HepG2 (cell line): ENCODE measurements around the gene TSPAN9. TPM values are rescaled to one million over a fixed set of nuclear protein-coding genes. Genes with fewer than 3 reads are reported as not detected.

ENCODE experiments used
- ATAC-seq: fragments of 200-7000 bp; cut with Tn5 transposase; 3 replicates; pipeline ENCODE4 v1.9.1; 2020; ENCODE audit warnings: mild to moderate bottlenecking, moderate library complexity
- BruUV-seq: library from RNA; stranded (reverse); fragments of 400-500 nt; replicated peaks from 2 replicates; lab custom pipeline; 2021; lab: Mats Ljungman, UMichigan
- CTCF ChIA-PET: fragments of 300-600 bp; formaldehyde crosslinking; extraction: SDS; loops from one replicate; lab custom pipeline; 2021; ENCODE audit warnings: low total read pairs, inconsistent platforms, low intra/inter-chr PET ratio; lab: Yijun Ruan, JAX
- POLR2A ChIA-PET: fragments of 350-600 bp; sonication (Branson Sonifier 250); formaldehyde crosslinking; loops from one replicate; lab custom pipeline; 2020; ENCODE audit warnings: antibody characterized with exemption, inconsistent platforms; lab: Yijun Ruan, JAX
- DNase-seq: peaks from one replicate; pipeline ENCODE4 v3.0.0-alpha.2; 2015; ENCODE audit warnings: low spot score
- FAIRE-seq: peaks from 3 replicates; lab custom pipeline; 2011; peaks lifted over from hg19 to GRCh38; lab: Jason Lieb, UNC
- H2AFZ ChIP-seq: one replicate; pipeline ENCODE4 v1.6.1; 2011; ENCODE audit warnings: low read length, inconsistent platforms
- H3K27ac ChIP-seq: fragments of 300-600 bp; 3 replicates; pipeline ENCODE4 v1.8.0; 2011; ENCODE audit warnings: mixed run types, mild to moderate bottlenecking, mixed read lengths, low read length, inconsistent platforms; ENCODE audit not compliant: insufficient read depth; ENCODE audit errors: extremely low read length
- H3K27me3 ChIP-seq, 2 experiments: fragments of 200-600 bp in 1 of 2; 2 replicates in 1 of 2; 3 replicates in 1 of 2; pipeline versions ENCODE4 v1.6.0 to v1.8.0; 2011; ENCODE audit warnings: low read length in 2 of 2, mild to moderate bottlenecking in 2 of 2, moderate library complexity in 2 of 2, inconsistent platforms in 1 of 2; ENCODE audit not compliant: insufficient read depth in 2 of 2, control insufficient read depth in 1 of 2
- H3K36me3 ChIP-seq, 2 experiments: fragments of 200-600 bp in 1 of 2; replicated peaks in 1 of 2; 2 replicates in 1 of 2; 3 replicates in 1 of 2; pipeline versions ENCODE4 v1.5.1 to v1.8.0; 2011; ENCODE audit warnings: low read length in 2 of 2, inconsistent platforms in 1 of 2; ENCODE audit not compliant: insufficient read depth in 2 of 2, control insufficient read depth in 1 of 2
- H3K4me1 ChIP-seq: 2 replicates; pipeline ENCODE4 v1.5.1; 2012; ENCODE audit warnings: low read length, inconsistent platforms; ENCODE audit not compliant: insufficient read depth
- H3K4me2 ChIP-seq: 2 replicates; pipeline ENCODE4 v1.6.0; 2011; ENCODE audit warnings: low read depth, low read length, inconsistent platforms
- H3K4me3 ChIP-seq, 3 experiments: fragments of 200-600 bp in 1 of 3; sonication (generic), shearing (Covaris generic) in 1 of 3; replicated peaks in 1 of 3; 2 replicates each; pipeline ENCODE4 v1.5.1; 2011 to 2016; ENCODE audit warnings: low read length in 3 of 3, inconsistent platforms in 2 of 3, low read depth in 2 of 3, mild to moderate bottlenecking in 2 of 3, control low read depth in 1 of 3, mixed read lengths in 1 of 3; ENCODE audit not compliant: insufficient read depth in 1 of 3
- H3K79me2 ChIP-seq: one replicate; pipeline ENCODE4 v1.6.1; 2011; ENCODE audit warnings: low read length, inconsistent platforms; ENCODE audit not compliant: insufficient read depth
- H3K9ac ChIP-seq: 2 replicates; pipeline ENCODE4 v1.6.0; 2011; ENCODE audit warnings: mild to moderate bottlenecking, low read depth, low read length, inconsistent platforms; ENCODE audit not compliant: insufficient read depth
- H3K9me3 ChIP-seq: 2 replicates; pipeline ENCODE4 v1.5.1; 2012; ENCODE audit warnings: mild to moderate bottlenecking, low read length
- H4K20me1 ChIP-seq: 2 replicates; pipeline ENCODE4 v1.6.0; 2011; ENCODE audit warnings: inconsistent platforms, mild to moderate bottlenecking, low read length, moderate library complexity; ENCODE audit not compliant: insufficient read depth
- AKAP8 ChIP-seq: sonication (generic); formaldehyde crosslinking; IDR thresholded peaks from 2 replicates; pipeline ENCODE4 v1.5.1; 2020; ENCODE audit warnings: mild to moderate bottlenecking, missing genetic modification reagents
- ATF1 ChIP-seq: IDR thresholded peaks from 2 replicates; pipeline ENCODE4 v1.6.1; 2016; ENCODE audit warnings: mild to moderate bottlenecking, control low read depth
- CHD4 ChIP-seq: fragments of 200-600 bp; sonication (generic); IDR thresholded peaks from 2 replicates; pipeline ENCODE4 v1.7.0; 2017; ENCODE audit warnings: mild to moderate bottlenecking, low read length, borderline replicate concordance
- FOSL1 ChIP-seq: sonication (generic); formaldehyde crosslinking; IDR thresholded peaks from 2 replicates; pipeline ENCODE4 v1.9.0; 2021; ENCODE audit warnings: missing genetic modification reagents, borderline replicate concordance
- GFI1 ChIP-seq: sonication (generic); formaldehyde crosslinking; IDR thresholded peaks from 2 replicates; pipeline ENCODE4 v1.5.0; 2020; ENCODE audit warnings: missing genetic modification reagents, mild to moderate bottlenecking, borderline replicate concordance
- JARID2 ChIP-seq: sonication (generic); formaldehyde crosslinking; IDR thresholded peaks from 2 replicates; pipeline ENCODE4 v1.8.1; 2023; ENCODE audit warnings: missing genetic modification reagents, inconsistent platforms; ENCODE audit not compliant: insufficient replicate concordance
- ZNF234 ChIP-seq: sonication (generic); formaldehyde crosslinking; conservative IDR thresholded peaks from 2 replicates; pipeline ENCODE4 v1.5.1; 2020; ENCODE audit warnings: mild to moderate bottlenecking, missing genetic modification reagents
- ZNF720 ChIP-seq: sonication (generic); formaldehyde crosslinking; IDR thresholded peaks from 2 replicates; pipeline ENCODE4 v1.4.0; 2020; ENCODE audit warnings: missing genetic modification reagents
- ZNF746 ChIP-seq: sonication (generic); formaldehyde crosslinking; IDR thresholded peaks from 2 replicates; pipeline ENCODE4 v1.8.0; 2022; ENCODE audit warnings: mild to moderate bottlenecking, missing genetic modification reagents
- WGBS: methylation state at CpG from one replicate; pipeline ENCODE4 v1.1.6; 2017; ENCODE audit warnings: low lambda C conversion rate; 5-methylcytosine and 5-hydroxymethylcytosine counted together
- in situ Hi-C: cut with HindIII; loops from 2 replicates; pipeline ENCODE4 v1.10.0; 2017; ENCODE audit warnings: low pct_unique_long_range_greater_than_20kb; ENCODE audit not compliant: extremely low pct_ligation_motif_present
- intact Hi-C: fragments of 100-400 bp; cut with micrococcal nuclease; formaldehyde crosslinking; loops from one replicate; pipeline ENCODE4 v1.10.0; 2022; ENCODE audit not compliant: unreplicated experiment
- polyA plus RNA-seq, 8 experiments: library from polyadenylated mRNA; depleted of rRNA in 3 of 8; stranded (reverse) in 7 of 8; unstranded in 1 of 8; fragments of >200 nt; fragmentation: Illumina TruSeq in 4 of 8; extraction: Trizol in 4 of 8; gene quantifications; 2 replicates each; pipeline versions ENCODE4 v1.2.1 to v1.2.3, GENCODE V29; 2011 to 2016; ENCODE audit warnings: low read depth in 4 of 8, missing spikeins in 1 of 8, mixed read lengths in 1 of 8; ENCODE audit not compliant: insufficient read depth in 1 of 8
- total RNA-seq, 5 experiments: library from RNA; depleted of rRNA; stranded (reverse); fragments of >200 nt; fragmentation: Illumina TruSeq; extraction: Trizol; gene quantifications; 2 replicates each; pipeline ENCODE4 v1.2.3, GENCODE V29; 2016; ENCODE audit warnings: low read depth in 1 of 5
- TF ChIP-seq, protein P1 (sequence below): sonication (generic); formaldehyde crosslinking; IDR thresholded peaks from 2 replicates; pipeline ENCODE4 v1.4.0; 2020; ENCODE audit warnings: missing genetic modification reagents
- TF ChIP-seq, protein P2 (sequence below): sonication (generic); formaldehyde crosslinking; IDR thresholded peaks from 2 replicates; pipeline ENCODE4 v1.4.0; 2020; ENCODE audit warnings: mild to moderate bottlenecking, missing genetic modification reagents
- TF ChIP-seq, protein P3 (sequence below): sonication (generic); formaldehyde crosslinking; IDR thresholded peaks from 2 replicates; pipeline ENCODE4 v1.5.0; 2020; ENCODE audit warnings: mild to moderate bottlenecking, missing genetic modification reagents
- TF ChIP-seq, protein P4 (sequence below): sonication (generic); formaldehyde crosslinking; IDR thresholded peaks from 2 replicates; pipeline ENCODE4 v1.8.0; 2022; ENCODE audit warnings: mild to moderate bottlenecking, missing genetic modification reagents, borderline replicate concordance

TSPAN9 gene
- total and polyA plus RNA-seq, 2 of the 13 experiments (the other 11 are each of a cell fraction or from before 2014, with no cell fraction given) = 18.1 to 42.3 TPM

DNA sequence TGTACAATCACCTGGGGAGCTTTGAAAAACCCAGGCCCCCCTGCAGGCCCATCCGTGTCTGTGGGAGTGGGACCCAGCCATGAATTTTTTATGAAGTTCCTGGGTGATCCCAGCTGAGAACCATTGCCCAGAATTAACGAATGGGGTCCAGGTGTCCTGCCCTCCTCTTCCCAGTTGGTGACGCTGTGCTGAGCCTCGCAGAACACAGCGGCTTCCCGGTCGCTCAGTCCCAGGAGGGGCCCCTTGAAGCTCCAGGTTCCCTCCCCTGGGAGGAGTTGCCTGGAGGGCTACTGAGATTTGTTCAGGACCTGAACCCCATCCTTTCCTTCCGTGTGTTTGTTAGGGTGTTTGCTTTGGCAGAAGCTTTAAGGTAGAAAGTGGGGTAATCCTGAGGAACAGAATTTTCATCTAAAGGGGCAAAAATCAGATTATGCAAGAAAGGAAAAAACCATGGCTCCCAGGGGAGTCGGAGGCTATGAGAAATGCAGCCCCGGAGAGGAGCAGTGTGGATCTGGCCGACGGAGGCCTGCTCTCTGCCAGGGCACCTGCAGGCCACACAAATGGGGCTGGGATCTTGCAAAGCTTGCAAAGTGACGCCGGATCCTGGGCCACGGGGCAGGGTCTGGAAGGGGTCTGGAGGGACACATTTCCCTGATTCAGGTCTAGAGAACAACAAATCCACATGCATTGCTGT is 249.1 kb downstream of the TSPAN9 start:
- Histone ChIP-seq H3K27me3 (peaks cover 9 to 52% of the 10 kb centered on the region in 2 experiments), H3K27ac (no peak overlapping the region), H4K20me1 (no peaks in the 10 kb centered on the region), H3K9ac (no peak overlapping the region), H3K4me3 (no peak overlapping the region), H3K4me1 (no peaks in the 10 kb centered on the region), H3K36me3 (no peaks in the 10 kb centered on the region), H3K9me3 (no peaks in the 10 kb centered on the region), H3K4me2 (no peak overlapping the region), H3K79me2 (no peaks in the 10 kb centered on the region), H2AFZ (no peak overlapping the region)
- in situ Hi-C loops (no loop called here), intact Hi-C loops (no loop called here)
- TF ChIP-seq ZNF746 (CRISPR knock-in tag) = no peak
- TF ChIP-seq, protein P1, sequence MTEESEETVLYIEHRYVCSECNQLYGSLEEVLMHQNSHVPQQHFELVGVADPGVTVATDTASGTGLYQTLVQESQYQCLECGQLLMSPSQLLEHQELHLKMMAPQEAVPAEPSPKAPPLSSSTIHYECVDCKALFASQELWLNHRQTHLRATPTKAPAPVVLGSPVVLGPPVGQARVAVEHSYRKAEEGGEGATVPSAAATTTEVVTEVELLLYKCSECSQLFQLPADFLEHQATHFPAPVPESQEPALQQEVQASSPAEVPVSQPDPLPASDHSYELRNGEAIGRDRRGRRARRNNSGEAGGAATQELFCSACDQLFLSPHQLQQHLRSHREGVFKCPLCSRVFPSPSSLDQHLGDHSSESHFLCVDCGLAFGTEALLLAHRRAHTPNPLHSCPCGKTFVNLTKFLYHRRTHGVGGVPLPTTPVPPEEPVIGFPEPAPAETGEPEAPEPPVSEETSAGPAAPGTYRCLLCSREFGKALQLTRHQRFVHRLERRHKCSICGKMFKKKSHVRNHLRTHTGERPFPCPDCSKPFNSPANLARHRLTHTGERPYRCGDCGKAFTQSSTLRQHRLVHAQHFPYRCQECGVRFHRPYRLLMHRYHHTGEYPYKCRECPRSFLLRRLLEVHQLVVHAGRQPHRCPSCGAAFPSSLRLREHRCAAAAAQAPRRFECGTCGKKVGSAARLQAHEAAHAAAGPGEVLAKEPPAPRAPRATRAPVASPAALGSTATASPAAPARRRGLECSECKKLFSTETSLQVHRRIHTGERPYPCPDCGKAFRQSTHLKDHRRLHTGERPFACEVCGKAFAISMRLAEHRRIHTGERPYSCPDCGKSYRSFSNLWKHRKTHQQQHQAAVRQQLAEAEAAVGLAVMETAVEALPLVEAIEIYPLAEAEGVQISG (CRISPR knock-in tag) = no peak
- no peak for TF ChIP-seq AKAP8 (CRISPR knock-in tag)
- TF ChIP-seq FOSL1 = no peak
- no peak for TF ChIP-seq ZNF720
- no peak for TF ChIP-seq ATF1 (CRISPR knock-in tag)
- no peak for TF ChIP-seq ZNF234 (CRISPR knock-in tag)
- no peak for TF ChIP-seq GFI1 (CRISPR knock-in tag)
- TF ChIP-seq, protein P2, sequence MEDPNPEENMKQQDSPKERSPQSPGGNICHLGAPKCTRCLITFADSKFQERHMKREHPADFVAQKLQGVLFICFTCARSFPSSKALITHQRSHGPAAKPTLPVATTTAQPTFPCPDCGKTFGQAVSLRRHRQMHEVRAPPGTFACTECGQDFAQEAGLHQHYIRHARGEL (CRISPR knock-in tag) = no peak
- TF ChIP-seq JARID2 (CRISPR knock-in tag) = no peak
- TF ChIP-seq, protein P3, sequence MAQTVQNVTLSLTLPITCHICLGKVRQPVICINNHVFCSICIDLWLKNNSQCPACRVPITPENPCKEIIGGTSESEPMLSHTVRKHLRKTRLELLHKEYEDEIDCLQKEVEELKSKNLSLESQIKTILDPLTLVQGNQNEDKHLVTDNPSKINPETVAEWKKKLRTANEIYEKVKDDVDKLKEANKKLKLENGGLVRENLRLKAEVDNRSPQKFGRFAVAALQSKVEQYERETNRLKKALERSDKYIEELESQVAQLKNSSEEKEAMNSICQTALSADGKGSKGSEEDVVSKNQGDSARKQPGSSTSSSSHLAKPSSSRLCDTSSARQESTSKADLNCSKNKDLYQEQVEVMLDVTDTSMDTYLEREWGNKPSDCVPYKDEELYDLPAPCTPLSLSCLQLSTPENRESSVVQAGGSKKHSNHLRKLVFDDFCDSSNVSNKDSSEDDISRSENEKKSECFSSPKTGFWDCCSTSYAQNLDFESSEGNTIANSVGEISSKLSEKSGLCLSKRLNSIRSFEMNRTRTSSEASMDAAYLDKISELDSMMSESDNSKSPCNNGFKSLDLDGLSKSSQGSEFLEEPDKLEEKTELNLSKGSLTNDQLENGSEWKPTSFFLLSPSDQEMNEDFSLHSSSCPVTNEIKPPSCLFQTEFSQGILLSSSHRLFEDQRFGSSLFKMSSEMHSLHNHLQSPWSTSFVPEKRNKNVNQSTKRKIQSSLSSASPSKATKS = no peak
- TF ChIP-seq CHD4 = no peak
- TF ChIP-seq, protein P4, sequence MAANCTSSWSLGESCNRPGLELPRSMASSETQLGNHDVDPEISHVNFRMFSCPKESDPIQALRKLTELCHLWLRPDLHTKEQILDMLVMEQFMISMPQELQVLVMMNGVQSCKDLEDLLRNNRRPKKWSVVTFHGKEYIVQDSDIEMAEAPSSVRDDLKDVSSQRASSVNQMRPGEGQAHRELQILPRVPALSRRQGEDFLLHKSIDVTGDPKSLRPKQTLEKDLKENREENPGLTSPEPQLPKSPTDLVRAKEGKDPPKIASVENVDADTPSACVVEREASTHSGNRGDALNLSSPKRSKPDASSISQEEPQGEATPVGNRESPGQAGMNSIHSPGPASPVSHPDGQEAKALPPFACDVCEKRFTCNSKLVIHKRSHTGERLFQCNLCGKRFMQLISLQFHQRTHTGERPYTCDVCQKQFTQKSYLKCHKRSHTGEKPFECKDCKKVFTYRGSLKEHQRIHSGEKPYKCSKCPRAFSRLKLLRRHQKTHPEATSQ (CRISPR knock-in tag) = no peak
- DNase-seq = no peak
- CTCF ChIA-PET = no interaction called here
- no peak; the same call in 2 of the 3 replicates for ATAC-seq
- no peak for FAIRE-seq
- BruUV-seq = no TSS peak
- WGBS = 26% methylated on average over 12 of the region's 15 CpGs
- POLR2A ChIA-PET = no interaction called here
